Activated naive CD8-positive, alpha-beta T cell treated with anti-CD3 and anti-CD28 coated beads, Interleukin-2, amount 50 U/mL, for 24 hours (primary cell): Measurements from ENCODE around the gene AP1B1.
"Not testable (repeated sequence)": the region's sequence is repeated elsewhere in the genome, so short reads cannot be mapped to it uniquely, and the experiment has no call there.

ENCODE experiments used
- ATAC-seq: fragments of 150-1000 bp; cut with Tn5 transposase; one replicate; pipeline ENCODE4 v1.10.0; 2021
- DNase-seq: peaks from one replicate; pipeline ENCODE4 v3.0.0; 2021
- H3K27ac Mint-ChIP-seq: one replicate; pipeline ENCODE4 v1.8.0; 2021; ENCODE audit warnings: mild to moderate bottlenecking, mixed read lengths
- H3K27me3 Mint-ChIP-seq: one replicate; pipeline ENCODE4 v1.8.0; 2021; ENCODE audit warnings: mixed read lengths
- H3K36me3 Mint-ChIP-seq: one replicate; pipeline ENCODE4 v1.8.0; 2021; ENCODE audit warnings: low read depth, mixed read lengths
- H3K4me1 Mint-ChIP-seq: one replicate; pipeline ENCODE4 v1.8.0; 2021; ENCODE audit warnings: mixed read lengths
- H3K4me3 Mint-ChIP-seq: one replicate; pipeline ENCODE4 v1.8.0; 2021; ENCODE audit warnings: mild to moderate bottlenecking, moderate library complexity, mixed read lengths
- H3K9me3 Mint-ChIP-seq: one replicate; pipeline ENCODE4 v1.8.0; 2021; ENCODE audit warnings: mixed read lengths

The AP1B1 gene

GRCh38 chr22:29379258-29379657, 9.1 kb downstream of the AP1B1 start:
- ATAC-seq = no peak
- H3K27me3 Mint-ChIP-seq = no peaks in the 10 kb centered on the region
- peaks cover 31% of the 10 kb centered on the region for H3K36me3 Mint-ChIP-seq
- H3K9me3 Mint-ChIP-seq = no peaks in the 10 kb centered on the region
- no peak for DNase-seq
- H3K27ac Mint-ChIP-seq = no peak overlapping the region
- peaks cover 46% of the 10 kb centered on the region for H3K4me1 Mint-ChIP-seq
- H3K4me3 Mint-ChIP-seq = no peak overlapping the region

- peaks cover 38% of the 10 kb centered on the region for H3K4me1 Mint-ChIP-seq
- no peak overlapping the region for H3K4me3 Mint-ChIP-seq
- H3K27ac Mint-ChIP-seq = no peak overlapping the region
- no peaks in the 10 kb centered on the region for H3K9me3 Mint-ChIP-seq
- ATAC-seq = no peak
- H3K36me3 Mint-ChIP-seq = peaks cover 28% of the 10 kb centered on the region
- DNase-seq = no peak
- no peaks in the 10 kb centered on the region for H3K27me3 Mint-ChIP-seq
These were observed 10.4 kb downstream of the AP1B1 start for GRCh38 chr22:29377979-29378378.

GRCh38 chr22:29376705-29377104, 11.7 kb downstream of the AP1B1 start:
- not testable (repeated sequence) for H3K27me3 Mint-ChIP-seq, H3K27ac Mint-ChIP-seq, H3K4me3 Mint-ChIP-seq, DNase-seq, ATAC-seq, H3K9me3 Mint-ChIP-seq
- peaks cover 34% of the 10 kb centered on the region for H3K4me1 Mint-ChIP-seq
- peaks cover 26% of the 10 kb centered on the region for H3K36me3 Mint-ChIP-seq

GRCh38 chr22:29375398-29376076, 12.8 kb downstream of the AP1B1 start:
- no peak overlapping the region for H3K4me3 Mint-ChIP-seq
- peak overlapping the region; percentile 61 for H3K27ac Mint-ChIP-seq
- H3K27me3 Mint-ChIP-seq = no peaks in the 10 kb centered on the region
- H3K9me3 Mint-ChIP-seq = no peaks in the 10 kb centered on the region
- peak; percentile 73 for ATAC-seq
- H3K4me1 Mint-ChIP-seq = peaks cover 36% of the 10 kb centered on the region
- peaks cover 29% of the 10 kb centered on the region for H3K36me3 Mint-ChIP-seq
- DNase-seq = no peak

GRCh38 chr22:29374806-29375205, 13.6 kb downstream of the AP1B1 start:
- H3K4me3 Mint-ChIP-seq, ATAC-seq, DNase-seq, H3K9me3 Mint-ChIP-seq, H3K27me3 Mint-ChIP-seq: not testable (repeated sequence)
- Mint-ChIP-seq H3K27ac (peak overlapping the region; percentile 61), H3K36me3 (peaks cover 29% of the 10 kb centered on the region), H3K4me1 (peaks cover 34% of the 10 kb centered on the region)

- peaks cover 29% of the 10 kb centered on the region for H3K36me3 Mint-ChIP-seq
- H3K4me1 Mint-ChIP-seq = peaks cover 34% of the 10 kb centered on the region
- no peak overlapping the region for H3K4me3 Mint-ChIP-seq
- ATAC-seq (no peak), DNase-seq (no peak)
- no peaks in the 10 kb centered on the region for H3K9me3 Mint-ChIP-seq
- peak overlapping the region; percentile 61 for H3K27ac Mint-ChIP-seq
- no peaks in the 10 kb centered on the region for H3K27me3 Mint-ChIP-seq
These were observed 14.0 kb downstream of the AP1B1 start for GRCh38 chr22:29374401-29374800.

- no peak for ATAC-seq
- peaks cover 33% of the 10 kb centered on the region for H3K4me1 Mint-ChIP-seq
- no peak for DNase-seq
- H3K36me3 Mint-ChIP-seq = peaks cover 30% of the 10 kb centered on the region
- no peak overlapping the region for H3K4me3 Mint-ChIP-seq
- no peaks in the 10 kb centered on the region for H3K9me3 Mint-ChIP-seq
- no peaks in the 10 kb centered on the region for H3K27me3 Mint-ChIP-seq
- no peak overlapping the region for H3K27ac Mint-ChIP-seq
These were observed 17.8 kb downstream of the AP1B1 start for GRCh38 chr22:29370537-29370936.

GRCh38 chr22:29369460-29369859, 18.9 kb downstream of the AP1B1 start:
- no peak for DNase-seq
- Mint-ChIP-seq H3K27ac (no peak overlapping the region), H3K4me1 (peaks cover 26% of the 10 kb centered on the region), H3K4me3 (no peak overlapping the region), H3K27me3 (no peaks in the 10 kb centered on the region), H3K9me3 (no peaks in the 10 kb centered on the region), H3K36me3 (peaks cover 22% of the 10 kb centered on the region)
- ATAC-seq = no peak

GRCh38 chr22:29359469-29359868, 28.9 kb downstream of the AP1B1 start:
- no peak overlapping the region for H3K27ac Mint-ChIP-seq

GRCh38 chr22:29357193-29357890, 31.0 kb downstream of the AP1B1 start:
- H3K36me3 Mint-ChIP-seq = peaks cover 35% of the 10 kb centered on the region
- not testable (repeated sequence) for H3K4me3 Mint-ChIP-seq, DNase-seq, H3K27ac Mint-ChIP-seq, H3K27me3 Mint-ChIP-seq, H3K9me3 Mint-ChIP-seq, H3K4me1 Mint-ChIP-seq, ATAC-seq

More at GRCh38 chr22:29359469-29359868, 28.9 kb downstream of the AP1B1 start:
- Mint-ChIP-seq H3K4me3 (no peak overlapping the region), H3K9me3 (no peaks in the 10 kb centered on the region), H3K36me3 (peaks cover 30% of the 10 kb centered on the region), H3K4me1 (peaks cover 2% of the 10 kb centered on the region), H3K27me3 (no peaks in the 10 kb centered on the region)
- ATAC-seq (no peak), DNase-seq (no peak)

- H3K9me3 Mint-ChIP-seq = no peaks in the 10 kb centered on the region
- ATAC-seq (no peak), DNase-seq (no peak)
- H3K36me3 Mint-ChIP-seq = peaks cover 33% of the 10 kb centered on the region
- H3K27ac Mint-ChIP-seq = no peak overlapping the region
- H3K27me3 Mint-ChIP-seq = no peaks in the 10 kb centered on the region
- H3K4me3 Mint-ChIP-seq = no peak overlapping the region
- H3K4me1 Mint-ChIP-seq = no peaks in the 10 kb centered on the region
These were observed 34.5 kb downstream of the AP1B1 start for GRCh38 chr22:29353860-29354259.

- Mint-ChIP-seq H3K27me3 (no peaks in the 10 kb centered on the region), H3K9me3 (no peaks in the 10 kb centered on the region), H3K27ac (no peak overlapping the region), H3K4me1 (no peaks in the 10 kb centered on the region), H3K4me3 (no peak overlapping the region), H3K36me3 (peaks cover 34% of the 10 kb centered on the region)
- DNase-seq (no peak), ATAC-seq (no peak)
These were observed 35.1 kb downstream of the AP1B1 start for GRCh38 chr22:29353286-29353685.

- Mint-ChIP-seq H3K9me3 (no peaks in the 10 kb centered on the region), H3K4me1 (no peaks in the 10 kb centered on the region), H3K27ac (no peak overlapping the region), H3K36me3 (peaks cover 35% of the 10 kb centered on the region), H3K4me3 (no peak overlapping the region), H3K27me3 (no peaks in the 10 kb centered on the region)
- no peak for DNase-seq
- no peak for ATAC-seq
These were observed 35.6 kb downstream of the AP1B1 start for GRCh38 chr22:29352778-29353177.

- ATAC-seq = no peak
- no peak for DNase-seq
- peaks cover 40% of the 10 kb centered on the region for H3K36me3 Mint-ChIP-seq
- H3K27me3 Mint-ChIP-seq = no peaks in the 10 kb centered on the region
- no peak overlapping the region for H3K27ac Mint-ChIP-seq
- H3K4me1 Mint-ChIP-seq = no peaks in the 10 kb centered on the region
- no peak overlapping the region for H3K4me3 Mint-ChIP-seq
- H3K9me3 Mint-ChIP-seq = no peaks in the 10 kb centered on the region
These were observed 36.5 kb downstream of the AP1B1 start for GRCh38 chr22:29351891-29352290.

- no peaks in the 10 kb centered on the region for H3K27me3 Mint-ChIP-seq
- H3K36me3 Mint-ChIP-seq = peaks cover 44% of the 10 kb centered on the region
- no peak overlapping the region for H3K4me3 Mint-ChIP-seq
- ATAC-seq (no peak), DNase-seq (no peak)
- H3K9me3 Mint-ChIP-seq = no peaks in the 10 kb centered on the region
- no peak overlapping the region for H3K27ac Mint-ChIP-seq
- H3K4me1 Mint-ChIP-seq = no peaks in the 10 kb centered on the region
These were observed 37.3 kb downstream of the AP1B1 start for GRCh38 chr22:29351042-29351441.
